ENCODE measurements around the gene LYSET.
"Not testable (repeated sequence)": the region's sequence is repeated elsewhere in the genome, so short reads cannot be mapped to it uniquely, and the experiment has no call there.

Gene LYSET

GRCh38 chr14:93230539-93230938 lies 45.4 kb downstream of the LYSET start:
- peaks cover 7% of the 10 kb centered on the region for H3K36me3 ChIP-seq (ENCODE audit: insufficient read depth, low read length)
- H3K9ac ChIP-seq (ENCODE audit: low read depth, low read length) = no peak overlapping the region

GRCh38 chr14:93231129-93231979 lies 46.2 kb downstream of the LYSET start:
- Histone ChIP-seq H3K4me1 (ENCODE audit: insufficient read depth, low read length) (no peaks in the 10 kb centered on the region), H3K9ac (ENCODE audit: low read depth, low read length) (no peak overlapping the region), H3K9me3 (ENCODE audit: control insufficient read depth, insufficient read depth, low read length) (no peaks in the 10 kb centered on the region), H3K36me3 (ENCODE audit: insufficient read depth, low read length) (peaks cover 7% of the 10 kb centered on the region)

More at GRCh38 chr14:93230539-93230938, 45.4 kb downstream of the LYSET start:
- H3K9me3 ChIP-seq (ENCODE audit: control insufficient read depth, insufficient read depth, low read length) = no peaks in the 10 kb centered on the region
- no peaks in the 10 kb centered on the region for H3K4me1 ChIP-seq (ENCODE audit: insufficient read depth, low read length)

GRCh38 chr14:93232159-93232558 lies 47.0 kb downstream of the LYSET start:
- no peaks in the 10 kb centered on the region for H3K9me3 ChIP-seq (ENCODE audit: control insufficient read depth, insufficient read depth, low read length)
- peaks cover 7% of the 10 kb centered on the region for H3K36me3 ChIP-seq (ENCODE audit: insufficient read depth, low read length)
- no peak overlapping the region for H3K9ac ChIP-seq (ENCODE audit: low read depth, low read length)
- no peaks in the 10 kb centered on the region for H3K4me1 ChIP-seq (ENCODE audit: insufficient read depth, low read length)

- H3K9me3 ChIP-seq (ENCODE audit: control insufficient read depth, insufficient read depth, low read length); H3K36me3 ChIP-seq (ENCODE audit: insufficient read depth, low read length); H3K4me1 ChIP-seq (ENCODE audit: insufficient read depth, low read length); H3K9ac ChIP-seq (ENCODE audit: low read depth, low read length): not testable (repeated sequence)
Observed at GRCh38 chr14:93233078-93233477, 48.0 kb downstream of the LYSET start.

GRCh38 chr14:93234798-93235197 lies 49.7 kb downstream of the LYSET start:
- Histone ChIP-seq H3K9ac (ENCODE audit: low read depth, low read length) (no peak overlapping the region), H3K36me3 (ENCODE audit: insufficient read depth, low read length) (no peaks in the 10 kb centered on the region), H3K9me3 (ENCODE audit: control insufficient read depth, insufficient read depth, low read length) (no peaks in the 10 kb centered on the region), H3K4me1 (ENCODE audit: insufficient read depth, low read length) (no peaks in the 10 kb centered on the region)

Measured in ES-I3 (cell line).